Measurements from ENCODE around the gene ZSCAN12. TPM values are rescaled to one million over a fixed set of nuclear protein-coding genes. Genes with fewer than 3 reads are reported as not detected.
"Not testable (repeated sequence)": the region's sequence is repeated elsewhere in the genome, so short reads cannot be mapped to it uniquely, and the experiment has no call there.

The ZSCAN12 gene
- total RNA-seq, 6 donors from 2014 or later, result 2.6 to 10.5 (median 5.3) TPM

- TF ChIP-seq POLR2A (IDR thresholded peaks at IDR 0.05) (no peak), POLR2AphosphoS5 (IDR thresholded peaks at IDR 0.05) (no peak), CTCF (IDR thresholded peaks at IDR 0.05) (no peak), EP300 (IDR thresholded peaks at IDR 0.05) (no peak)
- Histone ChIP-seq H3K36me3 (no peaks in the 10 kb centered on the region), H3K4me1 (no peaks in the 10 kb centered on the region), H3K4me3 (no peak overlapping the region), H3K27me3 (no peaks in the 10 kb centered on the region), H3K27ac (no peak overlapping the region), H3K9me3 (no peaks in the 10 kb centered on the region)
- 83 to 88% methylated on average over 5 of the region's 5 CpGs for WGBS, 2 donors
- no peak for DNase-seq
- no peak for ATAC-seq (ENCODE audit: low FRiP score in 2 of 2)
Observed at GRCh38 chr6:28408076-28408802, 8.7 kb upstream of the ZSCAN12 start.

GRCh38 chr6:28407401-28407800 is 7.9 kb upstream of the ZSCAN12 start:
- Histone ChIP-seq H3K36me3 (no peaks in the 10 kb centered on the region), H3K27me3 (no peaks in the 10 kb centered on the region), H3K27ac (no peak overlapping the region), H3K4me1 (no peaks in the 10 kb centered on the region), H3K4me3 (no peak overlapping the region), H3K9me3 (no peaks in the 10 kb centered on the region)
- 63% methylated on average over 2 of the region's 2 CpGs for WGBS, 2 donors
- DNase-seq (no peak), ATAC-seq (ENCODE audit: low FRiP score in 2 of 2) (no peak)
- TF ChIP-seq POLR2AphosphoS5 (IDR thresholded peaks at IDR 0.05) (no peak), CTCF (IDR thresholded peaks at IDR 0.05) (no peak)

GRCh38 chr6:28403923-28404322 is 4.4 kb upstream of the ZSCAN12 start:
- H3K36me3 ChIP-seq; H3K9me3 ChIP-seq; H3K27me3 ChIP-seq; H3K4me3 ChIP-seq; ATAC-seq (ENCODE audit: low FRiP score in 2 of 2); H3K27ac ChIP-seq; H3K4me1 ChIP-seq; DNase-seq: not testable (repeated sequence)
- 90 to 93% methylated on average over 5 of the region's 5 CpGs for WGBS, 2 donors

GRCh38 chr6:28402197-28402596 is 2.6 kb upstream of the ZSCAN12 start:
- Histone ChIP-seq H3K36me3 (peaks cover 0 to 9% (median 0%) of the 10 kb centered on the region in 4 donors), H3K27ac (no peak overlapping the region), H3K4me3 (no peak overlapping the region), H3K4me1 (peaks cover 8 to 13% (median 10%) of the 10 kb centered on the region in 4 donors), H3K9me3 (no peaks in the 10 kb centered on the region), H3K27me3 (no peaks in the 10 kb centered on the region)
- 76 to 77% methylated on average over 2 of the region's 2 CpGs for WGBS, 2 donors
- ATAC-seq (ENCODE audit: low FRiP score in 2 of 2) (no peak), DNase-seq (no peak)
- no peak for TF ChIP-seq POLR2AphosphoS5 (IDR thresholded peaks at IDR 0.05)
- no peak for TF ChIP-seq EP300 (IDR thresholded peaks at IDR 0.05)
- no peak for TF ChIP-seq CTCF (IDR thresholded peaks at IDR 0.05)
- no peak for TF ChIP-seq POLR2A (IDR thresholded peaks at IDR 0.05)

GRCh38 chr6:28401172-28401571 is 1.6 kb upstream of the ZSCAN12 start:
- H3K36me3 ChIP-seq, result peaks cover 0 to 19% (median 0%) of the 10 kb centered on the region in 4 donors
- H3K4me3 ChIP-seq, result no peak overlapping the region
- H3K27me3 ChIP-seq, result no peaks in the 10 kb centered on the region
- ATAC-seq (ENCODE audit: low FRiP score in 2 of 2), result no peak
- no peak for DNase-seq
- H3K4me1 ChIP-seq, result peaks cover 9 to 18% (median 12%) of the 10 kb centered on the region in 4 donors
- TF ChIP-seq POLR2AphosphoS5 (IDR thresholded peaks at IDR 0.05) (no peak), EP300 (IDR thresholded peaks at IDR 0.05) (no peak), CTCF (IDR thresholded peaks at IDR 0.05) (no peak), POLR2A (IDR thresholded peaks at IDR 0.05) (no peak)
- 77 to 94% methylated on average over 1 of the region's 1 CpG for WGBS, 2 donors
- H3K9me3 ChIP-seq, result no peaks in the 10 kb centered on the region
- no peak overlapping the region for H3K27ac ChIP-seq

Measured in upper lobe of left lung (tissue), 6 donors.